T47D (cell line): ENCODE data around the gene SDHAF1.
A peak's percentile ranks its signal among the peaks of the same experiment; 100 is the strongest.

Experiments used
- DNase-seq, 2 experiments: peaks; one replicate each; pipeline versions ENCODE4 v3.0.0 to v3.0.0-alpha.2; 2011 to 2012; ENCODE audit warnings: low read depth in 1 of 2, low spot score in 1 of 2
- JUND ChIP-seq: IDR thresholded peaks from 2 replicates; pipeline ENCODE4 v1.6.1; 2012; ENCODE audit warnings: low read depth
- in situ Hi-C: cut with HindIII; loops from 2 replicates; pipeline ENCODE4 v1.10.0; 2016; ENCODE audit warnings: low sequenced_read_pairs, low pct_unique_long_range_greater_than_20kb

Gene SDHAF1

DNA sequence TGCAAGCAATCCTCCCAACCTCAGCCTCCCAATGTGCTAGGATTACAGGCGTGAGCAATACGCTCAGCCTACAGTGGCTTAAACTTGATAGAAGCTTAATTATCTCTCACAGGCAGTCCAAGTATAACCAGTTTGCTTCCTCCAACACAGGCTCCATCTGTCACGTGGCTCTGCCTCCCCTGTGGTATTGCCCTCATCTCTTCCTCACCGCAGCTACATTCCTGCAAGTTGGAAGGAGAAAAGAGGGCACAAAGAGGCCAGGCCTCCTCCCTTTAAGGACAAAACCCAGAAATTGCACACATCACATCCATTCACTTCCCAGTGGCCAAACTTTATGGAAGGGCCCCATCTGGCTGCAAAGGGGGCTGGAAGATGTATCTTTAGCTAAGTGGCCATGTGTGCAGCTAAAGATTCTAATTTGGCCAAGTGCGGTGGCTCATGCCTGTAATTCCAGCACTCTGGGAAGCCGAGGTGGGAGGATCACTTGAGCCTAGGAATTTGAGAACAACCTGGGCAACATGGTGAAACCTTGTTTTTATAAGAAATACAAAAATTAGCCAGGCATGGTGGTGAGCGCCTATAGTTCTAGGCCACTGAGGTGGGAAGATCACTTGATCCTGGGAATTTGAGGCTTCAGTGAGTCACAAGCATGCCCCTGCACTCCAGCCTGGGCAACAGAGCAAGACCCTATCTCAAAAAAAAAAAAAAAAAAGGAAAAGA, 3.1 kb upstream of the SDHAF1 start:
- no peak for TF ChIP-seq JUND
- no peak for DNase-seq
- in situ Hi-C loops, result no loop called here

DNA sequence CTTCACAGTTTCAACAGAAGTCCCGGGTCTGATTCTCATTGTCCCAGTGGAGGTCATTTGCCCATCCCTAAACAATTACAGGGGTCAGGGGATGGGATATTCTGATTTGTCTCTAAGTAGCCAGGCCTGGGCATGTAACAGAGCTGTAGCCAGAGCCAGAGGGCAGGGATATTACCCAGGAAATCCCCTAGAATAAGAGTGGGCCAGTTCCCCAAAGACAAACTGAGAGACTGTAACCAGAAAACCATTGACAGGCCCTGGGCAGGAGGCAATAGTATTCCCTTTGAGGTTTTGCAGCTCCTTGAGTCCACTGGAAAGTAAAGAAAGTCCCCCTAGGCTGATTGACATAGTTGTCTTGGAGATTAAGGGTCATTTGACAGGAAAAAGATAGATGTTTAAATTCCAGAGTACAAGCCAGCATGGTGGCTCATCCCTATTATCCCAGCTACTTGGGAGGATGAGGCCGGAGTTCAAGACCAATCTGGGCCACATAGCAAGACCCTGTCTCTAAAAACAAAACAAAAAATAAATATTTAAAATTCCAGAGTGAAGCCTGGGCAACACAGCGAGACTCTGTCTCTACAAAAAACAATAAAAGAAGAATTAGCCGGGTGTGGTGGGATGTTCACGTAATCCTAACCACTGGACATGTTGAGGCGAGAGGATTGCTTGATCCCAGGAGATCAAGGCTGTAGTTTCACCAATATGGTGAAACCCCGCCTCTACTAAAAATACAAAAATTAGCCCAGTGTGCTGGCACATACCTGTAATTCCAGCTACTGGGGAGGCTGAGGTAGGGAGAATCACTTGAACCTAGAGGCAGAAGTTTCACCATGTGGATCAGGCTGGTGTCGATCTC, 1.9 kb upstream of the SDHAF1 start:
- DNase-seq, result no peak
- TF ChIP-seq JUND, result no peak
- in situ Hi-C loops, result no loop called here

- TF ChIP-seq JUND, result no peak
- in situ Hi-C loops, result no loop called here
- DNase-seq, result no peak
Observed at GRCh38 chr19:35993923-35994598, 927 bp upstream of the SDHAF1 start.

DNA sequence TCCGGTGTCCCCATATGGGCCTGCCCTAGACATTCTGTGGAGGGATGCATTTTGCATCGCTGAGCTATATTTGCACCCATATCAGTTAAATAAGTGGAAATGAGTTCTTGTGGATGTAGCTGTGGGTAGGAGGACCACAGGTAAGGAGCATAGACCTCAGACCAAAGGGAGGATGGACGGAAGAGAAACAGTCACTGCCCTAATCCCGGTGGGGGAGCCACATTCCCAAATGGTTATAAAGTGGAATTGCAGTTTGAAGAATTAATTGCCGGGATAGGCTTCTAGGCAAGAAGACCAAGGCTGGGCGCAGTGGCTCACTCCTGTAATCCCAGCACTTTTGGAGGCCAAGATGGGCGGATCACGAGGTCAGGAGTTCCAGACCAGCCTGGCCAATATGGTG, 1.8 kb downstream of the SDHAF1 start:
- in situ Hi-C loops, result no loop called here

GRCh38 chr19:36001605-36002004, 6.6 kb downstream of the SDHAF1 start:
- DNase-seq, result no peak
- in situ Hi-C loops, result no loop called here
- TF ChIP-seq JUND, result no peak

More for the DNA sequence above, 1.8 kb downstream of the SDHAF1 start:
- TF ChIP-seq JUND, result no peak
- no peak for DNase-seq

DNA sequence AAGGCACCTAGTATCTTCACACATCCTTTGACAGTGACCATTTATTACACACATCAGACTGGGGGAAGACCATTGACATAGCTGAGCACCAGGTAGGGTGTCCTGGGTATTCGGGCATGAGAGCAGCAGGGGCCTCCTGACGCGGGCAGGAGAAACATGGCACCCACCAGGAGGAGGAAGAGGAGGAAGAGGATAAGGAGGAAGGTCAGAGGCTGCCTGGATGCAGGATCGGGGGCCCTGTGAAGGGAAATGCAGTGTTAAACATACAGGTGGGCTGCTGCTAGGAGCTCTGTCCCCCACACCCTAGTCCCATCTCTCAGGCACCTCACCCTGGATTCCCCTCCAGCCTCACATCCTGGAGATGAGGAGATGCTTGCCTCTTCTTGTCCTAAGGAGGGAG, 8.3 kb downstream of the SDHAF1 start:
- no peak for DNase-seq
- in situ Hi-C loops, result no loop called here
- no peak for TF ChIP-seq JUND

DNA sequence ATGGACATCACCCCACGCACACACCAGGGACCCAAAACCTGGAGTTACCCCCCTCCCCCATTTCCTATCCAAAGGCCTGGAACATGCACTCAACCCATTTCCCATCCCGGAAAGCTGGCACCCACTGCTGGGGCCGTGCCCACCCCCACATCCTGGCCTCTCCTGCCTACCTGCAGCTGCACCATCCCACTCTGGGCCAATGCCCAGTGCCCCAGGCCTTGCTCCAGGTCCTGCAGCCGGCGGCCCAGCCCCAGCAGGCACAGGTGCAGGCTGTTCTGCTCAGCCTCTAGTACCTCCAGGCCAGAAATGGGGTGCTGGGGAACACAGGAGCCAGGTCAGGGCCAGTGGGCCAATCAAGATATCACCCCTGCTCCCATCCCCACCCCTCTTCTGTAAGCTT, 12.0 kb downstream of the SDHAF1 start:
- in situ Hi-C loops, result no loop called here
- TF ChIP-seq JUND, result no peak

DNA sequence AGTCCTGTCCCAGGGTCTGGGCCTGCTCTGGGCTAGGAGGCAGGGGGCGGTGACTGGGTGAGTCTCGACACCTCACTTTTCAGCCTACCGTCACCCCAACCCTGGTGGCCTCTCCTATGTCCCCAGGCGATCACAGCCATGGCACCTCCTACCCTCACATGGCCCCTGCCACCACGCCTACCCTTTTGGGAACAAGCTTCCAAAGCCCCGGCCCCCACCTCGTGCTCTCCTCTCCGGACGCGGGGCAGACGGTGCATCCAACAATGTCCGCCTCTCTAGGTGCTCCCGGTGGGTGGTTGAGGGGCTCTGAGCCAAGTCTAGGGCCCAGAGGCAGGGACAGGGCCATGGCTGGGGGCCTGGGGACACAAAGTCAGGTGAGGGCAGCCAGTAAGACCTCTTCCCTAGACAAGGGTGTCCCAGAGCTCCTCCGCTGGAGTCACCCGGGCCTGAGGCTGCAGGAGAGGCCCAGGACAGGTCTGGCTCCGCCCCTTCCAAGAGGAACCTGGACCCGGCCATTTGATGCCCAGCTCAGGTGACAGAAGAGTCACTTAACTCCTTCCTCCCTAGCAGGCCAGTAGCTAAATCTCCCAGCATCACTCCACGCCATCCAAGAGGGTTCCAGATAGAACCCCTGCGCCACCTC, 13.5 kb downstream of the SDHAF1 start, which contains the start of gene SYNE4:
Gene SYNE4, minus strand, starts transcription at position 478 of the 643 bp plus-strand sequence. Its CDS starts 132 bp downstream, at position 346.
- peak; percentile 89 to 92 for DNase-seq
- in situ Hi-C loops, result no loop called here
- no peak for TF ChIP-seq JUND

More for the DNA sequence above, 12.0 kb downstream of the SDHAF1 start:
- no peak for DNase-seq

DNA sequence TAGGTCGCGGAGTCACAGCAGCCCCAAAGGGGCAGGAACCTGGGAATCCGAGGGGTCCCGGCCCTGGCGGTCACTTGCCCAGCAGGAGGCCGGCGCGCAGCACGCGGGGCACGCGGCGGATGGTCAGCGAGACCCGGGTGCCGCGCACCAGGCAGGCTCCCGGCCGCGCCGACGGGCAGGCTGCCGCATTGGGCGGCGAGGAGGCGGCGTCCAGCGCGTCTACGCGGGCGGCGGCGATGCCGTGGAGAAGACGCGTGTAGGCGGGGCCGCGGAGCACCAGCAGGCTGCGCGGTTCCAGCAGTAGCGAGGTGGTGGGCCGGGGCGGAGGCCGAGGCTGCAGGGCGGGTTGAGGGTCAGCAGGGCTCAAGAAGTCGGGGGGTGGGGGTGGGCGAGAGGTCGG, 14.2 kb downstream of the SDHAF1 start:
- DNase-seq, result peak; percentile 58 to 72
- in situ Hi-C loops, result no loop called here
- no peak for TF ChIP-seq JUND

DNA sequence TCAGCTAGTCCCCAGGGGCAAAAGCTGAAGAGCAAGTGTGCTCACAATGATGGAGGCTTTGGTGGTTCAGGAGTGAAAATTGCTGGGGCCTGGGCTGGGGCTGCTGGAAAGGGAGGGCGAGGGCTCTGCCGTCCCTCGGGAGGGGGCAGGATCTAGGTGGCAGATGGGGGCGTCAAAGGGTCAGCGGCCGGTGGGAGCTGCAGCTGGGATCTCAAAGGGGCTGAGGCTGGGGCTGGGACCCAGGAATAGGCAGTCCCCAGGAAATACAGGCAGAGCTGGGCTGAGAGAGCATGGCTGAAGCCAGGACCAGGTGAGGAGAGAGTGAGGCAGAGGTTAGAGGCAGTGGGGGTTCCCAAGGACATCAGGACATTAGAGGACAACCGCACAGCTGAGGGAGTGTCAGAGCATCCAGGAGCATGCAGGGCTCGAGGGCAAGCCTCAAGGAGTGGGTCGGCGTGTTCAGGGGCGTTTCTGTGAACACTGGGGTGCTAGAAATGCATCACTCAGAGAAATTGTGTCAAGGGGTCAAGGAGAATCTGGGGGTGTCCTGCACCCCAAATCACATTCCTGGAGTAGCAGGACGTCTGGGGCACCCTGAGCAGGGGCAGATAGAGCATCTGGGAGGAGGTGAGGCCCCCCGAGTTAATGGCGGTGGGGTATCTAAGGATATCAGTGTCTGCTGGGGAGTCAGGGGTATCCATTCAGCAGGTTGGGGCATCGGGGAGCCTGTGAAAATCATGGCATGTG, 14.8 kb downstream of the SDHAF1 start:
- no peak for TF ChIP-seq JUND
- in situ Hi-C loops, result no loop called here
- no peak for DNase-seq

GRCh38 chr19:36010402-36010801, 15.4 kb downstream of the SDHAF1 start:
- no peak for TF ChIP-seq JUND
- in situ Hi-C loops, result no loop called here

More at GRCh38 chr19:36010402-36010801, 15.4 kb downstream of the SDHAF1 start:
- no peak for DNase-seq
